HEK293 (cell line): ENCODE results near the gene TCEA3.

ENCODE experiments used
- ATF2 ChIP-seq: fragments of 450-650 bp; formaldehyde crosslinking; IDR thresholded peaks from 2 replicates; pipeline ENCODE4 v1.5.1; 2016; ENCODE audit warnings: missing biosample characterization, missing genetic modification characterization, low read depth
- CTCF ChIP-seq: fragments of 450-650 bp; formaldehyde crosslinking; IDR thresholded peaks from 2 replicates; pipeline ENCODE4 v1.5.1; 2016; ENCODE audit warnings: missing biosample characterization, missing genetic modification characterization
- ELK4 ChIP-seq: IDR thresholded peaks from 2 replicates; pipeline ENCODE4 v1.6.1; 2011; ENCODE audit warnings: mild to moderate bottlenecking, low read depth, low read length, borderline replicate concordance
- KLF10 ChIP-seq: fragments of 450-650 bp; IDR thresholded peaks from 2 replicates; pipeline ENCODE4 v1.5.1; 2018; ENCODE audit warnings: missing biosample characterization, mild to moderate bottlenecking, missing genetic modification characterization
- PBX3 ChIP-seq: sonication (generic); formaldehyde crosslinking; IDR thresholded peaks from 2 replicates; pipeline ENCODE4 v1.8.1; 2022; ENCODE audit warnings: mild to moderate bottlenecking, moderate library complexity, missing genetic modification reagents
- SP2 ChIP-seq: fragments of 450-650 bp; formaldehyde crosslinking; IDR thresholded peaks from 2 replicates; pipeline ENCODE4 v1.5.1; 2016; ENCODE audit warnings: missing biosample characterization, missing genetic modification characterization
- ZFP41 ChIP-seq: fragments of 450-650 bp; formaldehyde crosslinking; IDR thresholded peaks from 2 replicates; pipeline ENCODE4 v1.5.1; 2016; ENCODE audit warnings: missing biosample characterization, missing genetic modification characterization, borderline replicate concordance
- ZNF23 ChIP-seq: fragments of 450-650 bp; formaldehyde crosslinking; IDR thresholded peaks from 2 replicates; pipeline ENCODE4 v1.5.1; 2016; ENCODE audit warnings: missing biosample characterization, missing genetic modification characterization, borderline replicate concordance
- ZNF561 ChIP-seq: fragments of 450-650 bp; IDR thresholded peaks from 2 replicates; pipeline ENCODE4 v1.5.1; 2018; ENCODE audit warnings: missing biosample characterization, missing genetic modification characterization, borderline replicate concordance
- ZSCAN5A ChIP-seq: fragments of 450-650 bp; formaldehyde crosslinking; IDR thresholded peaks from 2 replicates; pipeline ENCODE4 v1.5.1; 2016; ENCODE audit warnings: missing biosample characterization, missing genetic modification characterization

- TF ChIP-seq CTCF (tag by site-specific recombination): no peak
- no peak for TF ChIP-seq ZFP41
- TF ChIP-seq ELK4: no peak
- TF ChIP-seq PBX3 (CRISPR knock-in tag): no peak
- TF ChIP-seq ZNF561 (tag by site-specific recombination): no peak
- TF ChIP-seq ZNF23: no peak
- TF ChIP-seq ATF2 (tag by site-specific recombination): no peak
- no peak for TF ChIP-seq KLF10 (tag by site-specific recombination)
- TF ChIP-seq ZSCAN5A (tag by site-specific recombination): no peak
- no peak for TF ChIP-seq SP2 (tag by site-specific recombination)
Measured at GRCh38 chr1:23456226-23456625, 31.7 kb upstream of the TCEA3 start.
